Measurements from ENCODE around the gene PRR9.
"Not testable (repeated sequence)": the region's sequence is repeated elsewhere in the genome, so short reads cannot be mapped to it uniquely, and the experiment has no call there.

PRR9 gene

GRCh38 chr1:153217212-153217611 is at the start of gene PRR9:
TSS of gene PRR9 (plus strand) at chr1:153217584. CDS start at chr1:153218145, 561 bp downstream.
- DNase-seq, result no peak

GRCh38 chr1:153168686-153169085 is 48.7 kb upstream of the PRR9 start:
- no peak for DNase-seq

- DNase-seq, result no peak
Measured at GRCh38 chr1:153174624-153175023, 42.8 kb upstream of the PRR9 start.

GRCh38 chr1:153178922-153179321 is 38.5 kb upstream of the PRR9 start:
- no peak for DNase-seq

- DNase-seq, result no peak
Measured at GRCh38 chr1:153180556-153180955, 36.8 kb upstream of the PRR9 start.

- not testable (repeated sequence) for DNase-seq
Measured at GRCh38 chr1:153188301-153188700, 29.1 kb upstream of the PRR9 start.

- no peak for DNase-seq
Measured at GRCh38 chr1:153190373-153190772, 27.0 kb upstream of the PRR9 start.

GRCh38 chr1:153192697-153193096 is 24.7 kb upstream of the PRR9 start:
- DNase-seq, result no peak

- no peak for DNase-seq
Measured at GRCh38 chr1:153194331-153195050, 22.9 kb upstream of the PRR9 start.

- no peak for DNase-seq
Measured at GRCh38 chr1:153195216-153195615, 22.2 kb upstream of the PRR9 start.

GRCh38 chr1:153202006-153202405 is 15.4 kb upstream of the PRR9 start:
- no peak for DNase-seq

GRCh38 chr1:153203130-153203529 is 14.3 kb upstream of the PRR9 start, which contains the start of gene LELP1:
TSS of gene LELP1 (plus strand) at chr1:153203430. CDS start at chr1:153204708, 1,278 bp downstream.
- DNase-seq, result no peak

- no peak for DNase-seq
Measured at GRCh38 chr1:153206631-153207030, 10.8 kb upstream of the PRR9 start.

- no peak for DNase-seq
Measured at GRCh38 chr1:153210206-153210605, 7.2 kb upstream of the PRR9 start.

- no peak for DNase-seq
Measured at GRCh38 chr1:153212201-153212600, 5.2 kb upstream of the PRR9 start.

GRCh38 chr1:153213519-153213918 is 3.9 kb upstream of the PRR9 start:
- no peak for DNase-seq

- no peak for DNase-seq
Measured at GRCh38 chr1:153217744-153218416, 496 bp downstream of the PRR9 start.

- no peak for DNase-seq
Measured at GRCh38 chr1:153220606-153221303, 3.4 kb downstream of the PRR9 start.

GRCh38 chr1:153223040-153223891 is 5.9 kb downstream of the PRR9 start:
- not testable (repeated sequence) for DNase-seq

- DNase-seq, result no peak
Measured at GRCh38 chr1:153227810-153228209, 10.4 kb downstream of the PRR9 start.

- DNase-seq, result no peak
Measured at GRCh38 chr1:153228491-153228890, 11.1 kb downstream of the PRR9 start.

- DNase-seq, result not testable (repeated sequence)
Measured at GRCh38 chr1:153229076-153229829, 11.9 kb downstream of the PRR9 start.

All from left hindlimb (tissue), 1 donor.